NOMO-1 treated with DMSO at 0.1 percent for 48 hours (cell line): Measurements from ENCODE around the gene JUND.

ENCODE experiments used
- DNase-seq: peaks from one replicate; lab custom pipeline; 2025; ENCODE audit not compliant: unreplicated experiment; lab: John Stamatoyannopoulos, UW

Gene JUND

DNA sequence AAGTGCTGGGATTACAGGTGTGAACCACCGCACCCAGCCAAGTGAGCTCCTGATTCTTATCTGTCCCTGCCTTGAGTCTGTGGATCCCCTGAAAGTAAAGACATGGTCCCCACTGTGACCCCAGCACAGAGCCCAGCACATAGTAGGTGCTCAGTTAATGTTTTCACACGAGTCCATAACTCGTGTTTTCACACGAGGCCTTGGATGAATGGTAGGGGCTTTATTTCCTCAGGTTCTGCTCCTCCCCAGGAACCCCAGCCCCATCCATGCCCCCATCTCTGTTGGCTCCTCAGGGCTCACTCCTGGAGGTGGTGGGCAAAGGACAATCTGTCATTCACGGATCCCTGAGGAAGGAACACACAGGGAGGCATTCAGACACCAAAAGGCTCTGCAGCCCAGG is 31.6 kb downstream of the JUND start:
- DNase-seq, result no peak

DNA sequence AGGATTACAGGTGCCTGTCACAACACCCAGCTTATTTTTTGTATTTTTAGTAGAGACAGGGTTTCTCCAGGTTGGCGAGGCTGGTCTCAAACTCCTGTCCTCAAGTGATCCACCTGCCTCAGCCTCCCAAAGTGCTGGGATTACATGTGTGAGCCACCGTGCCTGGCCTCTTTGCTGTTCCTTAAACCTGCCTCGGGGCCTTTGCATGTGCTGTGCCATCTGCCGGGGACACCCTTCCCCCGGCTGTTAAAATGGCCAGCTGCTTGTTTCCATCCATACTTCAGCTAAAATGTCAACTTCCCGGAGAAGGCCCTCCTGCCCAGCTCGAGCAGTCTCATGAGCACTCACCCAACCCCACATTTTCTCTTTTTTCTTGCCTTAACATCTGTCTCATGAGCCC is 36.1 kb downstream of the JUND start:
- DNase-seq, result no peak

DNA sequence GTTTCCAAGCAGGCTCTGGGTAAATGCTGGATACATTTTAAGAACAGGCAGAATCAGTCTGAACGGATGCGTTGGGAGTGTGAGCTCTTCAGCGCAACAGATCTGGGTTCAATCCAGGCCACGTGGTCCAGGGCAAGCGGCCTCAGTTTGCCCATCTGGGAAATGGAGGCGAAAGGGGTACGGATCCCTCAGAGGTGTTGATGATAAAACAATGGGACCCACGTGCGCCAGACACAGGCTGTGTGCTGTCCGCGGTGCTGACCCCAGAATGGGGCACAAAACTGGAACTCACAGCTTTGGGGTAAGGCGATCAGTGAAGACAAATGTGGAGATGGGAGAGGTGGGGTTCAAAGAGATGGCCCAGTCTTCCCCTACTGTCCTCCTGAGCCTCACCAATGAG is 42.1 kb downstream of the JUND start:
- DNase-seq, result no peak

DNA sequence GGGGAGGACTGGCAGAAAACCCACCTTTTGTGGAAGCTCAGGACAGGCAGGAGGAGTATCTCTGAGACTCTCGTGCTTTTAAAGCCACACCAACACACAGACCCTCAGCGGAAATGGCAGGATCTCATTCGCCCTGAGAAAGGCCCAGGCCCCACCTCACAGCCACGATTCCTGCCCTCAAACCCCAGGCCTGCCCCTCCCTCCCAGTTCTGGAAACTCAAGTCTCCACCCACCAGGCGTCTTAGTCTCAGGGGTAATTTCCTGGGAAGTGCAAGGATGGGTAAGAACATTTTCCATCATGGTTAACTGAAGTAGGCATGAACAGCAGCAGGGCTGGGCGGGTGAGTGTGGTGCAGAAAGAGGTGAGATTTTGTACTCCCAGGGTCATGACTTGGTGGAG is 47.2 kb downstream of the JUND start:
- DNase-seq, result no peak

DNA sequence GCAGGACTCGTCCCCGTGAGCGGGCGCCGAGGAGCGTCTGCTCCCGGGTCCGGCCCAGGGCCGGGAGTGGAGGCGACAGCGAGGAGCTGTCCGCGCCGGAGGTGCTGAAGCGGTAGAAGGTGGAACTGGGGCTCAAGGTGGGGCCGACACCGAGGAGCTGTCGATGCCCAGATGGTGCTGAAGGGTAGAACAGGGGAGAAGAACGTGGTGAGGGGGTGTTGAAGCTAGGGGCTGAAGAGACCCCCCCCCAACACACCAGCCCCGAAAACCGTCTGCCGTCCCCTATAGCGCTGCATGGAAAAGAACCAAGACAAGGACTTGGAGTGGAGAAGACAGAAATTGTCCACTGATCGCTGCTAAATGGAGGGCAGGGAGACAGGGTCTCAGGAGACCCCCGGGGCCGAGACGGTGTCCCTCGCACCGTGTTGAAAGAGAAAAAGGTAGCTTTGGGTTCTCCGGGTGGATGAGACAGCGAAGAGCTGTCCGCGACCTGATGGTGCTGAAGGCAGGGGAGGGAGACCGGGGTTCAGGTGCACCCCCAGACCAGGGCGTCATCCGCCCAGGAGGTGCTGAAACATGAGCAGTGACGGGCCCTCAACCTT is 48.1 kb downstream of the JUND start:
- DNase-seq, result peak; percentile 49

DNA sequence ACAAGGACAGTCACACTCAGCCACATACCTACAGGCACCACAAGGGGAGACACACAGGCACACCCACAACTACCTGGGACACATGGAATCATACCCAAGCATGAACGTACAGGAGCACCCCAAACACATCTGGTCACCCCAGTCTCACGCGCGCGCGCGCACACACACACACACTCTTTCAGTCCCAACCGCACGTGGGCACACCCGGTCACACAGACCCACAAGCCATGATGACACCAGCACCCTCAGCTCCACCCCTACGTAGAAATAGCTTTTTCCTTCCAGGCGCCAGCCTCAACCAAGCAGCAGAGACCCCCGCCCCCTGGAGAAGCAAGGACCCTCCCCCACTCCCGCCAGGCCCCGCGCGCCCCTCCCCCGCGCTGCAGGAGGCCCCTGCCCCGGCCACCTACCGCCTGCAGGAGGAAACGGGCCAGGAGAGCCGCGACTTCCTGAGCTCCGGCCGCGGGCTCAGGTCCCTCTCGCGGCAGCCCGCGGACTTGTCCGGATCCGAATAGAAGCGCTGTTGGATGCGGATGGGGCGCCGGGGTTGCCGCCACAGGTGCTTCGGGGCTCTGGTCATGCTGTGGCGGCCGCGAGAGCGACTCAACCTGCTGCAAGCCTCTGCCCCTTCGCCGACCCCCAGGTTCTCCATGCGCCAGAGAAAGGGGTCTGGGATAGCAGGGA is 48.7 kb downstream of the JUND start:
- DNase-seq, result no peak

DNA sequence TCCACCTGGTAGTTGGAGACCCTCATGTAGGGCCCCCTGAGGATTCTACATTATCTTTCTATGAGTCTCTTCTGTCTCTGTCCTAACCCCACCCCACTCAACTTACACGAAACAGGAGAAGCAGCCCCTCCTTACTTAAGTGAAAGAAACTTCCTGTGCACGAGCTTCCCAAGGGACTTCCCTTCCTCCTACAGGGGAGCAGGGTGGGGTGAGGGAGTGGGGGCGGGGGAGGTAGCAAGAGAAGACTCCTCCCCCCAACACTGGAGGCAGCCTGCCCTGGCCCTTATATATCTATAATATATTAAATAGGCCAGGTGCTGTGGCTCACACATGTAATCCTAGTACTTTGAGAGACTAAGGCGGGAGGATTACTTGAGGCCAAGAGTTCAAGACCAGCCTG is 49.6 kb downstream of the JUND start:
- no peak for DNase-seq

DNA sequence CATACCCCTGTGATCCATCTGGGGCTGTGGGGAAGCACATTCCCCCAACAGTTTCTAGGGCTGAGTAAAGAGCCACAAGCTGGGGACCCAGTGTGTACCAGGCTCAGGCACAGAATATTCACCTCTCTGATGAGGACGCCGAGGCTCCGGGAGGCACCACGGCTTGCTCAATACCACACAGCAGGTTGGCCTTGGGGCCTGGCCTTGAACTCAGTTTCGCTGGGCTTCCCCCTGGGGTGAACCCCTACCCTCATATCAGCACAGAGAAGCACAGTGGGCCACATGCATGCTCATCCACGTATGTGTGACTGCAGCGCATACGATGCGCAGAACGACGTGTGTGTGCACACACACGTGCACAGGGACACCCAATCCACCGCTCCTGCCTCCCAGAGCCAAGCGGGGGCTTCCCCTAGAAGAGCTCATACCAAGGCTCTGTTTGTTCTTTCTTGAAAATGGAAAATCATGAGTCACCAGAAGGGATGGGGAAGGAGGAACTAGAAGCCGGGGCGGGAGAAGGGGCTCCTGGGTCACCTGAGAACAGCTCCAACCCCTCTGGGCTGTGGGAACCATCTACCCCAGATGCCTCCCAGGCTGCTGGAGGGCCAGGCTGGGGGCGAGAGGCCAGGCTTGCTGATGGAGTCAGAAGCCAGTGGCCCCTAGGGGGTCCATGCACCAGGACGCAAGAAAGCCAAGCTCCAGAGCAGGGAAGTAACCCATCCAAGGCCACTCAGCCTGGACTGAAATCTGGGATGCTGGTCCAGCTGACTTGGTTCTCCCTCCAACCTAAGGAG is 50.3 kb downstream of the JUND start:
- DNase-seq, result no peak

DNA sequence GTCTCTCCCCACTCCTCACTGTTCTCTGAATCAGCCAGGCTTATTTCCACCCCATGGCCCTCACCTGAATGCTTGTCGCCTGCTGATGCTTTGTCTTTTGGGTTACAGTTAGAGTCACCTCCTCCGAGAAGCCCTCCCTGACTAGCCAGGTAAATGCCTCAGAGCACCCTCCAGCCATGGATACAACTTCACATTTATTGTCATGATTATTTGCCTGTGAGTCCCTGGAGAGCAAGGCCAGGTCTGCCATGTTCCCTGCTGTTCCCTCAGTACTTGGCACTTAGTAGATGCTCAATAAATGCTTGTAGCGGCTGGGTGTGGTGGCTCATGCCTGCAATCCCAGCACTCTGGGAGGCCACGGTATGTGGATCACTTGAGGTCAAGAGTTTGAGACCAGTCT is 51.5 kb downstream of the JUND start:
- no peak for DNase-seq
